Stimulated activated CD8-positive, alpha-beta memory T cell treated with anti-CD3 and anti-CD28 coated beads, Interleukin-15, amount 100 ng/mL, for 4 hours (primary cell): ENCODE results near the gene TAGLN.
A peak's percentile ranks its signal among the peaks of the same experiment; 100 is the strongest.

Source experiments
- DNase-seq, 2 donors: peaks; one replicate each; pipeline ENCODE4 v3.0.0-alpha.2; 2020; ENCODE audit warnings: low read depth in 2 of 2

The TAGLN gene

DNA sequence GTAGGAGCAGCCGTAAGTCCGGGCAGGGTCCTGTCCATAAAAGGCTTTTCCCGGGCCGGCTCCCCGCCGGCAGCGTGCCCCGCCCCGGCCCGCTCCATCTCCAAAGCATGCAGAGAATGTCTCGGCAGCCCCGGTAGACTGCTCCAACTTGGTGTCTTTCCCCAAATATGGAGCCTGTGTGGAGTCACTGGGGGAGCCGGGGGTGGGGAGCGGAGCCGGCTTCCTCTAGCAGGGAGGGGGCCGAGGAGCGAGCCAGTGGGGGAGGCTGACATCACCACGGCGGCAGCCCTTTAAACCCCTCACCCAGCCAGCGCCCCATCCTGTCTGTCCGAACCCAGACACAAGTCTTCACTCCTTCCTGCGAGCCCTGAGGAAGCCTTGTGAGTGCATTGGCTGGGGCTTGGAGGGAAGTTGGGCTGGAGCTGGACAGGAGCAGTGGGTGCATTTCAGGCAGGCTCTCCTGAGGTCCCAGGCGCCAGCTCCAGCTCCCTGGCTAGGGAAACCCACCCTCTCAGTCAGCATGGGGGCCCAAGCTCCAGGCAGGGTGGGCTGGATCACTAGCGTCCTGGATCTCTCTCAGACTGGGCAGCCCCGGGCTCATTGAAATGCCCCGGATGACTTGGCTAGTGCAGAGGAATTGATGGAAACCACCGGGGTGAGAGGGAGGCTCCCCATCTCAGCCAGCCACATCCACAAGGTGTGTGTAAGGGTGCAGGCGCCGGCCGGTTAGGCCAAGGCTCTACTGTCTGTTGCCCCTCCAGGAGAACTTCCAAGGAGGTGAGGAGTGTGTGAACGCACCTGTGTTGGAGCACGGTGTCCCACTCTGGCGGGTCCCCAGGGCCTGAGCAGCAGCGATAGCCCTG lies at the start of gene TAGLN:
TSS of gene TAGLN (plus strand) at position 318 of the 863 bp plus-strand sequence. CDS start 3,644 bp downstream, outside the sequence.
- no peak for DNase-seq

GRCh38 chr11:117152066-117152465 lies 47.1 kb upstream of the TAGLN start:
- DNase-seq: no peak

DNA sequence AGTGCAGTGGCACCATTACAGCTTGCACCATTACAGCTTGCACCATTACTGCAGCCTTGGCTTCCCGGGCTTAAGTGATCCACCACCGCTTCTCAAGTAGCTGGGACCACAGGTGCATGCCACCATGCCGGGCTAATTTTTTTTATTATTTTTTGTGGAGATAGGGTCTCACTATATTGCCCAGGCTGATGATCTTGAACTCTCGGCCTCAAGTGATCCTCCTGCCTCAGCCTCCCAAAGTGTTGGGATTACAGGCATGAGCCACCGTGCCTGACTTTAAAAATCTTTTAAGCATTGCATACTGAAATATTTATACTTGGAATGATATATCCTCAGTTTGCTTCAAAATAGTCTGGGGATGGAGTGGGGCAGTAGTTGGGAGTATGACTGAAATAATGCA lies 44.7 kb upstream of the TAGLN start:
- DNase-seq: no peak

- DNase-seq: no peak
Measured at GRCh38 chr11:117157507-117157906, 41.7 kb upstream of the TAGLN start.

- DNase-seq: no peak
Measured at GRCh38 chr11:117159892-117160291, 39.3 kb upstream of the TAGLN start.

DNA sequence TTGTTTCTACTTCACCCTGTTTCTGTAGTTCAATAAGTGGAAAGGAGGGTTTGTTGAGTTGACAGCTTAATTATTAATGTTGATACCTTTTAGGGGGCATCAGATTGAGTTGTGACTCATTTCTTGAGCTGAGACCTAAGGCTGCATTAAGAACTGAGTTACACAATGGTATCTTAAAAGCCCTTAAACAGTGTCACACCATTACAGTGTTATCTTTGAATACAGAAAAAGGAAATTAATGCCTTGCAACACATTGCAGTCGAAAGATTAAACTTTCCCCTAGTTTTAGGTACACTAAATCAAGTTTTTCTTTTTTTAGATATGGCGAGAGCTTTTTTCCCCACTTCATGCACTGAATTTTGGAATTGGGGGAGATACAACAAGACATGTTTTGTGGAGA lies 38.3 kb upstream of the TAGLN start:
- DNase-seq: no peak

GRCh38 chr11:117166491-117166890 lies 32.7 kb upstream of the TAGLN start:
- no peak for DNase-seq

DNA sequence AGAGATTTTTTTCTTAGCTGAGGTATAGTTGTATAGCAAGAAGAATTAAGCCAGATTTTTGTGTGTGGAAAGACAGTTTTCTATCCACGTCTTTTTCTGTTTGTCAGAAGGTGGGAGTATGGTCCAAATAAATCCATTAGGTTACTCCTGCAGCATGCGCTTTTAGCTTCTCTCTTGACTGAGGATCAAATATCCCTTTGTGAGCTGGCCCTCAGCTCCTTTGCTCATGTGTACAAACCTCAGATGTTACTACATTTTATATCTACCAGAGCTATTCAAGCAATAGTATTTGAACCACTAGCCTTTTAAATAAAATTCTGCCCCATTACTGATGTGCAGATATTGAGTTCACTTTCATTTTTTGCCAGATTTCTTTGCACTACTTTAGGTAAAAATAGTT lies 29.4 kb upstream of the TAGLN start:
- DNase-seq: no peak

DNA sequence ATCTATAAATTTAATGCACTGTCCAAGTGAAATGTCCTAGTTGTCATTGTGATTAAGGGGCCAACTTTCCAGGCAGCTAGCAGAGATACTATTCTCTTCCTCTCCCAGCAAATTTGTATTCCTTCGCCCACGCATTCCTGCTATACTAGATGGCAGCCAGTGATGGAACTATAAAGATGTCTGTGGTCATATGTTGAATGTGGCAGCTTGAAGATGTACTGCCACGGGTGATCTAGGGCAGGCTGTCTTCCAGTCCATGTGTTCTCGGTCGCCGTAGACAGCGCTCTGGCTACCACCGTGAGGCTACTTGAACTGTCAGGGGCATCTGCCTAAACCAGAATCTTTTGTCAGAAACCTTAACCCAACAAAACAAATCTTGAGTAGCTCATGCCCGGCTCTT lies 29.0 kb upstream of the TAGLN start:
- DNase-seq: no peak

DNA sequence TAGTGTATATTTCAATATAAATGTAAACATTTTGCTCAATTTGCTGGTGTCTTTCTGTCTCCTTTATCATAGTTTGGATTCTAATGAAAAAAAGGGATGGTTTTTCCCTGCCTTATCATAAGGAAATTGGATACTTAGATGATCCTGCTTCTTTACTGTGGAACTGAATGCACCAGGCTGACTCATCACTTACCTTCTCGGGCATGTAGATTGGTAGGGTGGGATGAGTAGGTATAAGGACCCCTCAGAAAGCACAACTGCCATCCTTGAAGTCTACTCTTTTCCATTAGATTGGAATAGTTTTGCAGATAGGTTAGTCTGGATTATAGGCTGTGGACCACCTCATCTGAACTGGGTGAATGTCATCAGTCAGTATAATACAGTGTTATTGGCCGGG lies 28.2 kb upstream of the TAGLN start:
- DNase-seq: no peak

DNA sequence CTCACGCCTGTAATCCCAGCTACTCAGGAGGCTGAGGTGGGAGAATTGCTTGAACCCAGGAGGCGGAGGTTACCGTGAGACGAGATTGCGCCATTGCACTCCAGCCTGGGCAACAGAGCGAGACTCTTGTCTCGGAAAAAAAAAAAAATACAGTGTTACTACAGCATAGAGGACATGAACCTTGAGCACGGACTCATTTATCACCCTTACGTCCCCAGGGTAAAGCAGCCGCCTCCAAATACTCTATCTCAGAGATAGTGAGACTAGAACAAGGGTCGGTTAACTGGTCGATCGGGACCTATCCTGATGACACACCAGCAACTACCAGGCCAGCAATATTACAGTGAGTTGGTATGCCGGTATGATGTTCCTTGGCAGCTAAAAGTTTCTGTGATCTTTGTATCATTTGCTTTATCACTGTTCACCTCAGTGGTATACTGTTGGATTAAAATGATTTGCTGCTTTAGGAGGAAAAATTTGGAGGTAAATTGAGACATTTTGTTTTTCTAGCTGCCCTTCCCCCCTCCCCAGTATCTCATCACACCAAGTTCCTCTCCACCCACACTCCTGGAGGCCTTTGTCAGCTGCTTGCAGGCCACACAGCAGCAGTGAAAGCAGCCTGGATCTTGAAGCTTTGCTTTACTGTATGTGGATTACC lies 27.6 kb upstream of the TAGLN start:
- no peak for DNase-seq

- DNase-seq: no peak
Measured at GRCh38 chr11:117172724-117173421, 26.3 kb upstream of the TAGLN start.

GRCh38 chr11:117175104-117175503 lies 24.1 kb upstream of the TAGLN start:
- no peak for DNase-seq

DNA sequence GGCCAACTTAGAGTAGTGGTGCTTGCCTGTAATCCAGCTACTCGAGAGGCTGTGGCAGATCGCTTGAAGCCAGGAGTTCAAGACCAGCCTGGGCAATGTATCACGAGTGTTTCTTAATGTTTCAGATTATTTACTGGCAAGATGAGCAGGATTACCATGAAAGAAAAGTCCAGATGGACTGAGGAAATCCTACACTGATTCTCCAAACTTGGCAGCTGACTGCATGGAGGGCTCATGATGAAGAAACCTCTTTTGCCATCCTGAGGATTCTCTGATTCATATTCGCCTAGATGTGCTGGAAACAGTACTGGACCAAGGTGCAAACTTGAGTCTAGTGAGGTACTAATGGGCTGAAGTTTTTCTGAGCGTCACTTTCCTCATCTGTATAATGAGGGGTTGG lies 23.4 kb upstream of the TAGLN start:
- DNase-seq: no peak

DNA sequence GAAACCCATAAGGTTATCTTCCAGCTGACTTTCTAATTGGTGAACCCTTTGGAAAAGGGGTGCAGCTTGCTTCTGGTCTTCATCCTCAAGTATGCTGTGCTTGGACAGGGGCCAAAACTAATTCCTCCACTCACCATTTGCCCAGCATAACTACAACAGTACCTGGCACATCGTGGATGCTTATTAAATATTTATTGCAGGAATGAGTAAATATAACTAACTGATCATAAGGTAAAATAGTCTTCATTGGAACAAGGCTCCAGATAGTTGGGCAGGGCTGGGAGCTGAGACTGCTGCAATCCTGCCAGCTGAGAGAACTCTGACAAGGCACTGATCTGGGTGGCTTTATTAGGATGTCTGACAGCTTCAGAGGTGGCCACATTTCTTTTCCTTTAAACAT lies 23.0 kb upstream of the TAGLN start:
- DNase-seq: no peak

- DNase-seq: no peak
Measured at GRCh38 chr11:117177534-117178209, 21.5 kb upstream of the TAGLN start.

GRCh38 chr11:117178210-117179034 lies 20.7 kb upstream of the TAGLN start, which contains the start of gene SIDT2:
Gene SIDT2, plus strand, starts transcription at chr11:117178743. Its CDS starts 521 bp downstream, at chr11:117179264.
- peak; percentile 77 to 81 for DNase-seq

DNA sequence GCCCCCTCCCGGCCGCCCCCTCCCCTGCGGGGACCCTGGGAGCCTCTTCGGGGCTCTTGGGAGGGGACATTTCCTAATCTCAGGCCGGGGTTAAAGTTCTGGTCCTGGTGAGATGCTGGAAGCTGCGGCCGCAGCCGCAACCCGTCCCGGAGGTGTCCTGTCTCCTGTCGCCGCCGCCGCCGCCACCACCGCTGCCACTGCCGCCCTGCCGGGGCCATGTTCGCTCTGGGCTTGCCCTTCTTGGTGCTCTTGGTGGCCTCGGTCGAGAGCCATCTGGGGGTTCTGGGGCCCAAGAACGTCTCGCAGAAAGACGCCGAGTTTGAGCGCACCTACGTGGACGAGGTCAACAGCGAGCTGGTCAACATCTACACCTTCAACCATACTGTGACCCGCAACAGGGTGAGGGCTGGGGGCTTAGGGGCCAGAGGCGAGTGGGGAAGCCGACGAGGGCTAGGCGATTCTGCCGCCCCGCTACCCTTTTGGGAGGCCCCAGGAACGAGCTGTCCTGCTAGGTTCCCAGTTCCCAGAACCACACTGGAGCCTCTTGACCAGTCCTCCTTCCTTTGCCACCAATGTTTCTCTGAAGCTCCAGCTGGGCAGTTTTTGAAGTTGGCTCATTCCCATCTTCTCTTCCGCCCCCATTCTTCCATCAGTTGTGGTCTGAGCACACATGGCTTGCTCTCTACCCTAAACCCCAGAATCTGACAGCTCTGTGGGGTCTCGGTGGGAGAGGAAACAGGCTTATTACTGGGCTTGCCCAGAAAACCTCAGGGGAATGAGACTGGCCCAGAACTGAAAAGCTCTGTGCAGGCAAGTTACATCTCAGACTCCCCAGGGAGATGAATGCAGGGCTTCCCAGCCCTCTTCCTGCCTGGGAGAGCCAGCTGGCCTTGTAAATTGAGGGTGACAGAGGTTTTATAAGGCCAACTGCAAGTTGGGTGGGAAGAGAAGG lies 19.8 kb upstream of the TAGLN start:
- DNase-seq: no peak

- no peak for DNase-seq
Measured at GRCh38 chr11:117180020-117180419, 19.1 kb upstream of the TAGLN start.
